ENCODE measurements around the gene LRP1B. TPM values are rescaled to one million over a fixed set of nuclear protein-coding genes. Genes with fewer than 3 reads are reported as not detected.

Gene LRP1B
- total and polyA plus RNA-seq, 8 donors = 0.03 to 1.6 (median 0.84) TPM

DNA sequence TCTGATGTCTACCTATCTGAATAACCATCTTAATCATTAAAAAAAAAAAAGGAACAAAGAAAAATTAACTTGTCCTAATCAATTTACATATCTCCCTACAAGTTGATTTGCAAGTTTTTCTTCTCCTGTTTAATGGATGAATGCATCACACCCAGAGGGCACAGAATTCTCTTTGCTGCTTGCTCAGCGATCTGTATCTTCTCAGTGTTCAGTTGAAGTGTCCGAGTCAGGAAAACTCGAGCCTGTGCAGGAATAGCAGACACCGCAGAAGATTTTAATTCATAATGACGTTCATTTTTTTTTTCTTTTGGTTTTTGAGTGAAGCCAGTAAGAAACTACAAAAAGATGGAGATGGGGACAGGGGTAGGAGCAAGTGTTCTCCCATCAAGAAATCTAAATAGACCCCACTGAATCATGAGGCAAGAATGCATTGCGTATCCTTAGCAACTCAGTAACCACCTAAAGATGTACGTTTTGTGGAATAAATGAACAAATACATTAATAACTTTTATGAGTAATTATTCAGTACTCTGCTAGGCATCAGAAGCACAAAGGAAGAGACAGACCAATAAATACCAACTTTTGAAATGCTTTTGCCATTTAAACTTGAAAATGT is 675.5 kb downstream of the LRP1B start:
- DNase-seq (no peak), ATAC-seq (no peak)
- intact Hi-C loops (cut with DNase I) = no loop called here
- TF ChIP-seq, protein P1, sequence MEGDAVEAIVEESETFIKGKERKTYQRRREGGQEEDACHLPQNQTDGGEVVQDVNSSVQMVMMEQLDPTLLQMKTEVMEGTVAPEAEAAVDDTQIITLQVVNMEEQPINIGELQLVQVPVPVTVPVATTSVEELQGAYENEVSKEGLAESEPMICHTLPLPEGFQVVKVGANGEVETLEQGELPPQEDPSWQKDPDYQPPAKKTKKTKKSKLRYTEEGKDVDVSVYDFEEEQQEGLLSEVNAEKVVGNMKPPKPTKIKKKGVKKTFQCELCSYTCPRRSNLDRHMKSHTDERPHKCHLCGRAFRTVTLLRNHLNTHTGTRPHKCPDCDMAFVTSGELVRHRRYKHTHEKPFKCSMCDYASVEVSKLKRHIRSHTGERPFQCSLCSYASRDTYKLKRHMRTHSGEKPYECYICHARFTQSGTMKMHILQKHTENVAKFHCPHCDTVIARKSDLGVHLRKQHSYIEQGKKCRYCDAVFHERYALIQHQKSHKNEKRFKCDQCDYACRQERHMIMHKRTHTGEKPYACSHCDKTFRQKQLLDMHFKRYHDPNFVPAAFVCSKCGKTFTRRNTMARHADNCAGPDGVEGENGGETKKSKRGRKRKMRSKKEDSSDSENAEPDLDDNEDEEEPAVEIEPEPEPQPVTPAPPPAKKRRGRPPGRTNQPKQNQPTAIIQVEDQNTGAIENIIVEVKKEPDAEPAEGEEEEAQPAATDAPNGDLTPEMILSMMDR (IDR thresholded peaks at IDR 0.05) = no peak
- Histone ChIP-seq H3K27me3 (no peaks in the 10 kb centered on the region), H3K4me1 (no peaks in the 10 kb centered on the region), H3K36me3 (no peaks in the 10 kb centered on the region), H3K4me3 (no peak overlapping the region), H3K9me3 (no peaks in the 10 kb centered on the region), H3K27ac (no peak overlapping the region)

DNA sequence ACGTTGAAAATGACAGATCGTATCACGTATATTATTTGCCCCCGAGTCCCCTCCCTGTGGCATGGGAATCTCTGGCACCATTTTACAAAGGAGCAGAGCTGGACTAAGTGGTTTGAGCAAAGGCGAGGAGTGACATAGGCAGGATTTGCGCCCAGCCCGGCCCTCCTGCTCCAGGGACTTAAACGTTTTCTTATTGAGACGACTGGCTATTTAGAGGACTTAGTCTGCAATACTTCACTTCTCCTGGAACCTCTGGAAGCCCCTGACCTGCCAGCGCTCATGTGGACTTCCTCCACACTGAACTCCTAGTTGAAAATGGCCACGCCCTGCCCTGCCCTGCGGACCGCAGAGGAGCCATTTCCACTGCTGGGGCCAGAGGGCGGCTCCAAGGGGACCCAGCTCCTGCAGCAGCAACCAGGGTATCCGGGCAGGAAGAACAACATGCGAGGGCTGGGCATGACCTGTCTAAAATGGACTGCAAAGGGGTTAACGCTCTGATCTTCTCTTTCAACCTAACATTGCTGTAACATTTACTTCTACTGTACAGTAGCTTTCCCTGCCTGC is 690.7 kb downstream of the LRP1B start:
- Histone ChIP-seq H3K9me3 (peaks cover 0 to 10% of the 10 kb centered on the region in 2 donors), H3K27me3 (no peaks in the 10 kb centered on the region), H3K27ac (no peak overlapping the region), H3K36me3 (no peaks in the 10 kb centered on the region), H3K4me3 (no peak overlapping the region), H3K4me1 (no peaks in the 10 kb centered on the region)
- TF ChIP-seq, protein P1 (IDR thresholded peaks at IDR 0.05) = no peak
- peak in 1 of 4 donors; percentile 64 for DNase-seq
- intact Hi-C loops (cut with DNase I) = no loop called here
- ATAC-seq = no peak

DNA sequence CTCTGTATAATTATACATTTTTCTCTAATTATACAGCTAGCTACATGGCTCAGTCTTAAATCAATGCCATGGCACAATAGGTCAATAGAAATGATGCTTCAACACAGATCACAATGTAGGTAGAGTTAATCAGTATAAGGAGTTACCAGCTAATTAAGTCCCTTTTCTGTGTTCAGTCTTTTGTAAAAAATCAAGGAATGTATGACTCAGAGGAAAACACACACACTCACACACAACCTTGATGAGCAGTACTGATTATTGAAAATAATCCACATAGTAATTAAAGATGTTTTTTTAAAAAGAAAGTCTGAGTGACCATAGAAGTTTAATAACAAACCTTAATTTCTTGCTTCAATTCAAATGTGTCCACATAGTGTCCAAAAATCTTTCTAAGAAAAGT is 691.3 kb downstream of the LRP1B start:
- no peaks in the 10 kb centered on the region for H3K36me3 ChIP-seq
- TF ChIP-seq, protein P1 (IDR thresholded peaks at IDR 0.05) = no peak
- no peaks in the 10 kb centered on the region for H3K4me1 ChIP-seq
- H3K27ac ChIP-seq = no peak overlapping the region
- DNase-seq (no peak), ATAC-seq (no peak)
- no peaks in the 10 kb centered on the region for H3K27me3 ChIP-seq
- H3K9me3 ChIP-seq = peaks cover 0 to 10% of the 10 kb centered on the region in 2 donors
- no peak overlapping the region for H3K4me3 ChIP-seq
- intact Hi-C loops (cut with DNase I) = no loop called here

DNA sequence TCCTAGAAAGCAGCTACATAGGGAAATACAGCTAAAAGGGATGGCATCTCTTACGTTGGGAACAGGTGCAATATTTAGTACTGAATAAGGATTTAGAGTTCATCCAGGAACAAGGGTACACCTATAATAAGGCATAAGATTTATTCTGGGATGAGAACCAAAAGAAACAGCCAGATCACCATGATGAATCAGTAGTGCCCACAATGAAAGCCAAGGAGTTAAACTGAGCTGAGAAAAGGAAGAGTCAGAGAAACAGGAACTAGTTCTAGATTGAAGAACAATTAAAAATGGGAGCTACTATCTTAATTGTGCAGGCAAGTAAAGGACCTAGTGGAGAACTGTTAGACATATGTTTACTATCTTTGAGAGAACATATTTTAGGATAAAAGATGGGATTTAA is 692.3 kb downstream of the LRP1B start:
- peaks cover 0 to 12% of the 10 kb centered on the region in 2 donors for H3K9me3 ChIP-seq
- no peaks in the 10 kb centered on the region for H3K36me3 ChIP-seq
- DNase-seq (no peak), ATAC-seq (no peak)
- H3K27ac ChIP-seq = no peak overlapping the region
- TF ChIP-seq, protein P1 (IDR thresholded peaks at IDR 0.05) = no peak
- H3K4me1 ChIP-seq = no peaks in the 10 kb centered on the region
- no peak overlapping the region for H3K4me3 ChIP-seq
- no peaks in the 10 kb centered on the region for H3K27me3 ChIP-seq
- intact Hi-C loops (cut with DNase I) = no loop called here

DNA sequence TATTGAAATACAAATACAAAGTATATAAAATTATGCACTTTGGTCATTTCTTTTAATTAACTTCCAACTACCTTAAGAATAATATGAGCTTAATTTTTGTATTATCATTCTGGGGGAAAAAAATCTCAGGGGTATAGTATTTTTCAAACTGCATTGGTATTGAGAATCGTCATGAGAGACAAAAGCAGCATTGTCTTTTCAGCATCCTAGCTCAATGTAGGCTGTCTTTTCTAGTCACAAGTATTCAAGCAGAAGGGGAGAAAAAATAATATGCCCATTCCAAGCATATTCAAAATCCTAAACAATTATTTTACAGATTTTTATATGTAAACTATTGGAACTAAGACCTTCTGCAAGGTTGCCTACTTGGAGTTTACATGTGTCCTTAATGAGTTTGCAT is 693.3 kb downstream of the LRP1B start:
- H3K36me3 ChIP-seq = no peaks in the 10 kb centered on the region
- TF ChIP-seq, protein P1 (IDR thresholded peaks at IDR 0.05) = no peak
- H3K4me1 ChIP-seq = no peaks in the 10 kb centered on the region
- ATAC-seq (no peak), DNase-seq (no peak)
- H3K27me3 ChIP-seq = no peaks in the 10 kb centered on the region
- intact Hi-C loops (cut with DNase I) = no loop called here
- no peak overlapping the region for H3K27ac ChIP-seq
- no peak overlapping the region for H3K4me3 ChIP-seq
- peaks cover 0 to 9% of the 10 kb centered on the region in 2 donors for H3K9me3 ChIP-seq

Measured in left lung (tissue), 10 donors.